BE2C (cell line): Measurements from ENCODE around the gene EPN1. TPM values are rescaled to one million over a fixed set of nuclear protein-coding genes. Genes with fewer than 3 reads are reported as not detected.

Experiments used
- DNase-seq: peaks from one replicate; pipeline ENCODE4 v3.0.0-alpha.2; 2020
- H3K27me3 ChIP-seq: fragments of 250-450 bp; sonication (Bioruptor Pico); 2 replicates; pipeline ENCODE4 v1.5.1; 2020; ENCODE audit warnings: mild to moderate bottlenecking
- H3K36me3 ChIP-seq: fragments of 250-450 bp; sonication (Bioruptor Pico); 2 replicates; pipeline ENCODE4 v1.5.1; 2020; ENCODE audit warnings: mild to moderate bottlenecking
- H3K4me1 ChIP-seq: fragments of 250-450 bp; sonication (Bioruptor Pico); 2 replicates; pipeline ENCODE4 v1.5.1; 2020
- H3K4me3 ChIP-seq: 2 replicates; pipeline ENCODE4 v1.5.1; 2011; ENCODE audit warnings: low read depth, low read length
- H3K9me3 ChIP-seq: fragments of 250-450 bp; sonication (Bioruptor Pico); 2 replicates; pipeline ENCODE4 v1.5.1; 2020
- polyA plus RNA-seq: library from polyadenylated mRNA; unstranded; fragments of >200 nt; gene quantifications from one replicate; pipeline ENCODE4 v1.2.1, GENCODE V29; 2012; ENCODE audit warnings: low read depth, missing spikeins; ENCODE audit not compliant: insufficient read length, insufficient read depth
- TF ChIP-seq, protein P1 (sequence below): IDR thresholded peaks from 2 replicates; pipeline ENCODE4 v1.5.1; 2012; ENCODE audit warnings: mild to moderate bottlenecking, low read depth, low read length

EPN1 gene
- 358 TPM for polyA plus RNA-seq

- Histone ChIP-seq H3K4me3 (peak within 1 kb of the TSS; percentile 95), H3K9me3 (no peaks in the 10 kb centered on the region), H3K4me1 (peaks cover 19% of the 10 kb centered on the region), H3K27me3 (no peaks in the 10 kb centered on the region), H3K36me3 (peaks cover 51% of the 10 kb centered on the region)
- TF ChIP-seq, protein P1, sequence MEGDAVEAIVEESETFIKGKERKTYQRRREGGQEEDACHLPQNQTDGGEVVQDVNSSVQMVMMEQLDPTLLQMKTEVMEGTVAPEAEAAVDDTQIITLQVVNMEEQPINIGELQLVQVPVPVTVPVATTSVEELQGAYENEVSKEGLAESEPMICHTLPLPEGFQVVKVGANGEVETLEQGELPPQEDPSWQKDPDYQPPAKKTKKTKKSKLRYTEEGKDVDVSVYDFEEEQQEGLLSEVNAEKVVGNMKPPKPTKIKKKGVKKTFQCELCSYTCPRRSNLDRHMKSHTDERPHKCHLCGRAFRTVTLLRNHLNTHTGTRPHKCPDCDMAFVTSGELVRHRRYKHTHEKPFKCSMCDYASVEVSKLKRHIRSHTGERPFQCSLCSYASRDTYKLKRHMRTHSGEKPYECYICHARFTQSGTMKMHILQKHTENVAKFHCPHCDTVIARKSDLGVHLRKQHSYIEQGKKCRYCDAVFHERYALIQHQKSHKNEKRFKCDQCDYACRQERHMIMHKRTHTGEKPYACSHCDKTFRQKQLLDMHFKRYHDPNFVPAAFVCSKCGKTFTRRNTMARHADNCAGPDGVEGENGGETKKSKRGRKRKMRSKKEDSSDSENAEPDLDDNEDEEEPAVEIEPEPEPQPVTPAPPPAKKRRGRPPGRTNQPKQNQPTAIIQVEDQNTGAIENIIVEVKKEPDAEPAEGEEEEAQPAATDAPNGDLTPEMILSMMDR, result no peak
- peak; percentile 99 for DNase-seq
These were observed at the start of gene EPN1 for GRCh38 chr19:55674841-55675660. Gene EPN1 (plus strand): TSS chr19:55675226. CDS start chr19:55678628, 3,402 bp downstream.

GRCh38 chr19:55626350-55626749 is 48.7 kb upstream of the EPN1 start:
- Histone ChIP-seq H3K27me3 (no peaks in the 10 kb centered on the region), H3K9me3 (no peaks in the 10 kb centered on the region), H3K36me3 (no peaks in the 10 kb centered on the region), H3K4me1 (no peaks in the 10 kb centered on the region), H3K4me3 (no peak overlapping the region)
- DNase-seq, result no peak
- TF ChIP-seq, protein P1, result no peak

GRCh38 chr19:55632463-55632834 is 42.6 kb upstream of the EPN1 start:
- DNase-seq, result peak; percentile 92
- H3K36me3 ChIP-seq, result no peaks in the 10 kb centered on the region
- TF ChIP-seq, protein P1, result peak; percentile 92
- H3K27me3 ChIP-seq, result no peaks in the 10 kb centered on the region
- no peak overlapping the region for H3K4me3 ChIP-seq
- no peaks in the 10 kb centered on the region for H3K9me3 ChIP-seq
- H3K4me1 ChIP-seq, result no peaks in the 10 kb centered on the region

DNA sequence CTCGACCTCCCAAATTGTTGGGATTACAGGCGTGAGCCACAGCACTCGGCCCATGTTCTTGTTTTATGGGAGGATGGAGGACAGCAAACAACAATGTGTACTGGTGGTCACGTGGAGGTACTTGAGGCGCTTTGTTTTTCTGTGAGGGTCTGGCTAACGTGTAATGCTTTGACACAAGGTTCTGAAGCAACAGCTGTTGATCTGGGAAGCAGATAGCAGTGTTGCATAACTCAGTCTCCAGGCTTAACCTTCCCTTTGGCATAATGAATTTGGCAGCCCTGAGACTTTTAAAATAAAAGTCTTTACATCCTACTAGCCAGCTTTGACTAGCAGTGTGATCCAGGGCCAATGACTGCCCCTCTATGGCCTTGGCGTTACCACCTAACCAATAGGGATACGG is 41.2 kb upstream of the EPN1 start:
- TF ChIP-seq, protein P1, result no peak
- no peak for DNase-seq
- H3K27me3 ChIP-seq, result no peaks in the 10 kb centered on the region
- no peaks in the 10 kb centered on the region for H3K9me3 ChIP-seq
- H3K36me3 ChIP-seq, result no peaks in the 10 kb centered on the region
- no peak overlapping the region; the same call in 1 of the 2 replicates for H3K4me3 ChIP-seq
- no peaks in the 10 kb centered on the region for H3K4me1 ChIP-seq

DNA sequence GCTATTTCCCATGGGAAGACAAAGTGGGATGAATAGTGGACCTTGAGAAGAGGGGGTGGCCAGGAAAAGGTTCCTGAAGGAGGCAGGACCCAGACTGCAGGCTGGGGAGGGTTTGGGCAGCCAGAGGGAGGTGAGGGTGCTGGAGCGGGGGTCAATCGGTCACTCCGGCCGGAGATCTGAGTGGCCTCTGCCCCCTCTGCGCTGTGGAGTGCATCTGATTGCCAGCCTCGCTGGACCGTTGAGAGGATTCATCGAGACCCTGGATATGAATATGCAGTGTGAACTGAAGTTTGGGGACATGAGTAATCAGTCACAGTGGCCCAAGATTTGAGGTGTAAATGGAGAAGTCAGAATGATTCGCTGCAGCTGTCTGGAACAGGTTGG is 39.7 kb upstream of the EPN1 start:
- Histone ChIP-seq H3K4me1 (peaks cover 3% of the 10 kb centered on the region), H3K4me3 (peak overlapping the region; percentile 99), H3K27me3 (no peaks in the 10 kb centered on the region), H3K36me3 (no peaks in the 10 kb centered on the region), H3K9me3 (no peaks in the 10 kb centered on the region)
- no peak for DNase-seq
- TF ChIP-seq, protein P1, result no peak

- DNase-seq, result no peak
- peaks cover 6% of the 10 kb centered on the region for H3K4me1 ChIP-seq
- TF ChIP-seq, protein P1, result no peak
These were observed 39.1 kb upstream of the EPN1 start for GRCh38 chr19:55635856-55636440.

More at GRCh38 chr19:55635856-55636440, 39.1 kb upstream of the EPN1 start:
- Histone ChIP-seq H3K9me3 (no peaks in the 10 kb centered on the region), H3K27me3 (no peaks in the 10 kb centered on the region), H3K36me3 (no peaks in the 10 kb centered on the region), H3K4me3 (peak overlapping the region; percentile 99)
